Measurements from ENCODE around the gene C1orf87.

C1orf87 gene

GRCh38 chr1:60036856-60037460 is 36.6 kb downstream of the C1orf87 start:
- no peak for TF ChIP-seq CTCF (conservative IDR thresholded peaks at IDR 0.05; ENCODE audit: control insufficient read depth, insufficient read depth, low read depth, low read length)
- peak; percentile 4 for DNase-seq (ENCODE audit: low read depth)

GRCh38 chr1:60035921-60036320 is 37.6 kb downstream of the C1orf87 start:
- peak; percentile 5 for DNase-seq (ENCODE audit: low read depth)
- H3K4me3 ChIP-seq (ENCODE audit: control insufficient read depth, low read depth, low read length): no peak overlapping the region
- TF ChIP-seq CTCF (conservative IDR thresholded peaks at IDR 0.05; ENCODE audit: control insufficient read depth, insufficient read depth, low read depth, low read length): no peak

More at GRCh38 chr1:60036856-60037460, 36.6 kb downstream of the C1orf87 start:
- H3K4me3 ChIP-seq (ENCODE audit: control insufficient read depth, low read depth, low read length): no peak overlapping the region

DNA sequence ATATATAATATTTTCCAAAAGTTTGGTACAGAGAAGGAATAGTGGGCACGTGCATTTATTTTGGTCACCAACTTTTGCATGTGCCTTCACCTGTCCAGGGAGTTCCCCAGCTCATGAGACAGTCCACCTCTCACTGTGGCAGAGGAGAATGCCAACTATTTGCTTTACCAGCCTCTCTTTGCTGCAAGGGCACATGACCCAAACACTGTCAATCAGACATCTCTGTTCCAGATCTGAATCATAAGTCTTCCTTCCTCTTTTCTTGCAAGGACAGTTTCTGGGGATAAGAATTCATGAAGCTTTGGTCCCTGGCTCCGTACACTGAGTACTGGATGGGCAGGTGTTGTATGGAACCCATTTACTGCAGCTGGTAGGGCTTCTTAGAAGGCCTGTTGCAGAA is 38.6 kb downstream of the C1orf87 start:
- no peak for DNase-seq (ENCODE audit: low read depth)
- TF ChIP-seq CTCF (conservative IDR thresholded peaks at IDR 0.05; ENCODE audit: control insufficient read depth, insufficient read depth, low read depth, low read length): no peak
- no peak overlapping the region for H3K4me3 ChIP-seq (ENCODE audit: control insufficient read depth, low read depth, low read length)

GRCh38 chr1:60033066-60033465 is 40.5 kb downstream of the C1orf87 start:
- DNase-seq (ENCODE audit: low read depth): peak; percentile 15
- no peak for TF ChIP-seq CTCF (conservative IDR thresholded peaks at IDR 0.05; ENCODE audit: control insufficient read depth, insufficient read depth, low read depth, low read length)

GRCh38 chr1:60031146-60031545 is 42.4 kb downstream of the C1orf87 start:
- no peak for TF ChIP-seq CTCF (conservative IDR thresholded peaks at IDR 0.05; ENCODE audit: control insufficient read depth, insufficient read depth, low read depth, low read length)
- no peak overlapping the region for H3K4me3 ChIP-seq (ENCODE audit: control insufficient read depth, low read depth, low read length)
- no peak for DNase-seq (ENCODE audit: low read depth)

More at GRCh38 chr1:60033066-60033465, 40.5 kb downstream of the C1orf87 start:
- no peak overlapping the region for H3K4me3 ChIP-seq (ENCODE audit: control insufficient read depth, low read depth, low read length)

- DNase-seq (ENCODE audit: low read depth): no peak
- no peak for TF ChIP-seq CTCF (conservative IDR thresholded peaks at IDR 0.05; ENCODE audit: control insufficient read depth, insufficient read depth, low read depth, low read length)
These were observed 48.0 kb downstream of the C1orf87 start for GRCh38 chr1:60025552-60025951.

More at GRCh38 chr1:60025552-60025951, 48.0 kb downstream of the C1orf87 start:
- no peak overlapping the region for H3K4me3 ChIP-seq (ENCODE audit: control insufficient read depth, low read depth, low read length)

Data from fibroblast of mammary gland (primary cell).